ENCODE measurements around the gene PHRF1.

The PHRF1 gene

DNA sequence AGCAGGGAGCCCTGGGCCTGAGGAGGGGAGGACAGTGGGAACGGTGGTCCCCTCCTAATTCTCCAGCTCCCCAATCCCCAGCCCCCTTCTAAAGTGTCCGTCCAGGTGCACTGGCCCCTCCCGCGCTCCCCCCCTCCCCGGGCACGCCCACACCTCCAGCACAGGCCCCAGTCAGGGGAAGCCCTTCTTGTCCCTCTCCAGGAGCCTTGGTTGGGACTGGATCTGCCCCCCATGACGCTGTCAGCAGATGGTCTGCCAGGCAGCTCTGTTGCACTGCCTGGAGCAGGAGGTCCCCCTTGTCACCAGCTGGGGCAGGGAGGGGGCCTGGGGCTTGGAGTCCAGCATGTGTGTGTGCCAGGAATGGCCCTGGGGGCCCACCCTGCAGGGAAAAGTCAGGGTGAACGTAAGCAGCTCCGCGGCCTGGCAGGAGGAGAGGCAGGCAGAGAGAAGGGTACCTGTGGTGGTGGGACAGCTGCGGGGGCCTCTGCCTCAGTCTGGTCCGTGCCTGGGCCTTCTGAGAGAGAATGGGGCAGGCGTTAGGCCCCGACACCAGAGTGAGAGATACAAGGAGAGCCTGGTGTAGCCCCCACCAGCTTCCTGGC is 37.9 kb downstream of the PHRF1 start:
- no peak for TF ChIP-seq GATA3 (IDR thresholded peaks at IDR 0.05; ENCODE audit: low read depth, low read length)
- no peak for TF ChIP-seq GATA2 (IDR thresholded peaks at IDR 0.05; ENCODE audit: low read depth, low read length)

DNA sequence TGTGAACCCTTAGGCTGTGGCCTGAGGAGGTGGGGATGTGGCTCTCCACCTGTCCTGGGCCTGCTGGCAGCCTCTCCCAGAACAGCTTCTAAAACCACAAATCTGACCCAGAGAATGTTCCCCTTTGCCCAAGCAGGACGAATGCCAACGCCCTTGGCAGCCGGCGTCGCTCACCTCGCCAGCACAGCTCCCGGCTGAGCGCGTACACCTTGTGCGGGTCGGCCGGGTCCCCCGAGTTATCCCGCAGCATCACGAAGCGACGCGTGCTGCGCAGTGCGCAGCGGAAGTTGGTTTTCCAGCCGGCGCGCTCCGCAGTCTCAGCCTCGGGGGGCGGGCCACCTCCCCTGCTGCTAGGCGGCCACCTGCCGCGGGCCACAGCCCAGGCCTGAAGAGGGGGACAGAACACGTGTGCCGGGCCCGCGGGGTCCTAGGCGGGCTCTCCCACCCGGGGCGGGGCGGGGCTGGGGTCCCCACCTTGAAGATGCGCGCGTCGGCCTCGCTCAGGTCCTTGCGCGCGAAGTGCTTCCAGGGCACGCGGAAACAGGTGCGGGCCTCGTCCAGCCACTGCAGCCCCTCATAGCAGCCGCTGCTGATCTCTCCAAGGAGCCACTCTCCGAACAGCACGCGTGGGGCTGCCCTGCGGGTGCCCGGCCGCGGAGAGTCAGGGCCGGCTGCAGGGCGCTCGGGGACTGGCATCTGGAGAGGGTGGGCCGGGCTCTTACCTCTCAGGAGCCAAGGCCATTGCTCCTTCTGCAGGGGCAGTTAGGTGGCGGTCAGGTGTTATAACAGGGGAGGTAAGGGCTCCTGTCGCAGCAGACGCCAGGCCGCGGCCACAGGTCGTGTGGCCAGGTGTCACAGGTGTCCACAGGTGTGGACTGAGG is 38.6 kb downstream of the PHRF1 start:
- TF ChIP-seq GATA2 (IDR thresholded peaks at IDR 0.05; ENCODE audit: low read depth, low read length) (no peak), GATA3 (IDR thresholded peaks at IDR 0.05; ENCODE audit: low read depth, low read length) (no peak)

- TF ChIP-seq GATA2 (IDR thresholded peaks at IDR 0.05; ENCODE audit: low read depth, low read length) = no peak
- TF ChIP-seq GATA3 (IDR thresholded peaks at IDR 0.05; ENCODE audit: low read depth, low read length) = no peak
Measured at GRCh38 chr11:615504-616319, 39.4 kb downstream of the PHRF1 start, which contains the start of gene IRF7. TSS of gene IRF7 (minus strand) at chr11:615950. CDS start at chr11:615364, 586 bp downstream.

- TF ChIP-seq GATA2 (IDR thresholded peaks at IDR 0.05; ENCODE audit: low read depth, low read length) (no peak), GATA3 (IDR thresholded peaks at IDR 0.05; ENCODE audit: low read depth, low read length) (no peak)
Measured at GRCh38 chr11:616320-617198, 40.3 kb downstream of the PHRF1 start.

DNA sequence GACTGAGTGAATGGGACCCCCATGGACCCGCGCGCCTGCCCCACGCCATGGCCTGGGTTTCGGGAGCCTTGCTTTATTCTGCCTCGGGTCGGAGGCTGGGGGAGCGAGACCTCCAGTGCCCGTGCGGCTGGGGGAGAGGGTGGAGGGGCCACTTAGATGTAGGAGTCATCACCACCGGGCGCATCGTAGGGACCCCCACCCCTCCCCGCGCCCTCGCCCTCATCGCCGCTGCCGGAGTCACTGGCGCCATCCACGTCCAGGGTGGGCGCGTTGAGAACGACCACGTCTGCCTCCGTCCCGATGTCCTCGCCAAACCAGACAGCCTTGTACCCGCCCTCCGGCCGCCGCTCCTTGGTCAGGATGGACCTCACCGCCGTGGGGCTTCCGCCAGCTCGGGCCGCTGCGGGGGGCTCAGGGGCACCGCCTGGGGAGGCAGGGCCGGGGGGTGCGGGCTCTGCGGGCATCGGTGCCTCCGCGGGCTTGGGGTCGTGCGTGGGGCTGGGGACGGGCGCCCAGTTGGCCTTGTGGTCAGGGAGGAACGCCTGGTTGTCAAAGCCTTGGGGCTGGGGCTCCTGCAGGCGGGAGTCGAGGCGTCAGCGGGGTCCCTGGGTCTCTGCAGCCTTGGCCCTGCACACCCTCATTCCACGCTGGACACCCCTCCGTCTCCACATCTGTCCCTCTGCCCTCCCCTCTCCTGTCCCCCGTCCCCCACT is 41.1 kb downstream of the PHRF1 start:
- TF ChIP-seq GATA2 (IDR thresholded peaks at IDR 0.05; ENCODE audit: low read depth, low read length) = no peak
- TF ChIP-seq GATA3 (IDR thresholded peaks at IDR 0.05; ENCODE audit: low read depth, low read length) = no peak

GRCh38 chr11:617912-618682 is 41.8 kb downstream of the PHRF1 start:
- TF ChIP-seq GATA3 (IDR thresholded peaks at IDR 0.05; ENCODE audit: low read depth, low read length) = no peak
- no peak for TF ChIP-seq GATA2 (IDR thresholded peaks at IDR 0.05; ENCODE audit: low read depth, low read length)

DNA sequence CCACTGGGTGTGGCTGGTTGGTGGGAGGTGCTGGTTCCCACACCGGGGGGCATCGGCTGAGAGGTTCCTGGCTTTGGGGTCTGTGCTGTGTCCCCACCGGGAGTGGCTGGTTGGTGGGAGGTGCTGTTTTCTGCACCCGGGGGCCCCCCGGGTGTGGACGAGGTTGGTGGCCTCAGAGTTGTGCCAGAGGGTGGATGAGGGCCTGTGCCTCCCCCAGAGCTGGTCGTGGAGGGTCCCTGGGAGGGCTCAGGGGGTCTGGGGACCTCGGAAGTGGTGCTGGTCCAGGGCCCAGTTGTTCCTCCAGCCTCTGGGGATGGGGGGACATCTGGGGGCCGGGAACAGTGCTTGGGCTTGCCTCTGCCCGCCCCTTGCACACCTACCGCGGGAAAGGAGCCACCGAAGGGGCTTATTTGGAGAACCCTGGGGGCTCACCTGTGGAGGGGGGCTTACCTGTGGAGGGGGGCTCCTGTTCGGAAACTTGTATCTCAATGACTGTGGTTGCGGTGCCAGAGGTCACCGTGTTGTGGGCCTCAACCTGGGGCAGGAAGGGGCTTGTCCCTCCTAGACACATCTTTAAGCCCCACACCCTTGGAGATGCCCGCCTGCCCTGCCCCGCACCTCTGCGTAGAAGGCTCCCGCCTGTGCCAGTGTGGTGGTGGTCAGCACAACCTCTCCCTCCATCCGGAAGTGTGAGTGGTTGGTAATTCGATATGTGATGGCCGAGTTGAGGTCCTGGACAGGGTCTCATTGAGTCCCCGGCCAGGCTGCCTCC is 42.8 kb downstream of the PHRF1 start:
- TF ChIP-seq GATA2 (IDR thresholded peaks at IDR 0.05; ENCODE audit: low read depth, low read length) (no peak), GATA3 (IDR thresholded peaks at IDR 0.05; ENCODE audit: low read depth, low read length) (no peak)

DNA sequence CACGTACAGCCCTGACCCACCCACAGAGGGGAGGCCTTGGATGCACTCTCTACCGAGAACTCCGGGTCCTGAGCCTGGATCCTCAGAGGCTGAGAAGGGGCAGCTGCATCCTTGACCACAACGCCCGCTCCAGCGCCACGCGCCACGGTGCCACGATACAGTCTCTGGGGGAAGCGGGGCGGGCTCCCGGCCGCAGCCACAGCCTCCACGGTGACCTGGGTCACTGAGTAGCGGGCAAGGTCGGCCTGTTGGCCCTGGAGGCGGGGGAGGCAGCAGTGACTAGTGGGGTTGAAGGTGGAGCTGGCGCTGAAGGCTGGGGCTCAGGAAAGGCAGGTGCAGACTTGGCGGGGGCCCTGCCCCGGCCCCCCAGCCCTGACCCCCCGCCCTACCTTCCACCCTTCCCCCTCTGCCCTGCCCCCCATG is 43.4 kb downstream of the PHRF1 start:
- TF ChIP-seq GATA2 (IDR thresholded peaks at IDR 0.05; ENCODE audit: low read depth, low read length) (no peak), GATA3 (IDR thresholded peaks at IDR 0.05; ENCODE audit: low read depth, low read length) (no peak)

GRCh38 chr11:620201-620600 is 43.9 kb downstream of the PHRF1 start:
- no peak for TF ChIP-seq GATA2 (IDR thresholded peaks at IDR 0.05; ENCODE audit: low read depth, low read length)
- TF ChIP-seq GATA3 (IDR thresholded peaks at IDR 0.05; ENCODE audit: low read depth, low read length) = no peak

DNA sequence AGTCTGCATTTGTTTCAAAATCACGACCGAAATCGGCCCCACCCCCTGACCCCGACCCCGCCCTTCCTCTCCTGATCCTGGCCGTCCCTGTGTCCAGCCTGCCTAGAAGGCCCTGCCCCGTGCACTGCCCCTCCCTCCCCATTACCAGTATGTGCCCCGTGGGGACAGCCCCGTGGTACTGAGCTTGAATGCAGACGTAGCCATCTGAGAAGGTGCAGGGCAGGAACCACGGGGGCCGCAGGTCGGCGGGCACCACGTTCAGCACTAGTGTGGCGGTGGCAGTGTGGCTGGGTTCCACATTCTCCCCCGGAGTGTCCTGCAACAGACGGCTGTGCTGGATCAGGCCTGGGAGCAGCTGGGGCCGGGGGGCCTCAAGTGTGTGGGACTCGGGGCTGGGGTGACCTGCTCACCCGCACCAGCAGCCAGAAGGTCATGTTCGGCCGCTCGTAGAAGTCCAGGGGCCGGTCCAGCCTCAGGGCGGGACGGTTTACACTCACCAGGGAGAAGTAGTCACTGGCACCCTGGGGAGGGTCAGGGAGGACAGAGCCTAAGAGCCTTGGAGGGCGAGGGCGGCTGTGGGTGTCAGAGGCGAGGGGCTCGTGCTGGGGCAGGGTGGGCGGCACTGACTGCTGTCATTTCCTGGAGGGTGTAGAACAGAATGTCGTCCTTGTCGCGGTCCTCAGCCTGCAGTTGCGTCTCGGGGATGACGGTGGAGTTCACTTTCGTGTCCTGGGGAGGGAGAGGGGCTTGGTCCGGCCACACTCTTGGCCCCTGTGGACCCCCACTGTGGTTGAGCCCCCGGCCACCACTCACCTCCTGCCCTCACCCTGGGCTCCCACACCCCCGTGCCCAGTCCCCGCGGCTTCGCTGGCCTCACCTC is 44.9 kb downstream of the PHRF1 start:
- TF ChIP-seq GATA2 (IDR thresholded peaks at IDR 0.05; ENCODE audit: low read depth, low read length) (no peak), GATA3 (IDR thresholded peaks at IDR 0.05; ENCODE audit: low read depth, low read length) (no peak)
